Muscle of leg (tissue), 16 donors: ENCODE measurements around the gene KDM3B. TPM values are rescaled to one million over a fixed set of nuclear protein-coding genes. Genes with fewer than 3 reads are reported as not detected.
A peak's percentile ranks its signal among the peaks of the same experiment; 100 is the strongest.
"Not testable (repeated sequence)": the region's sequence is repeated elsewhere in the genome, so short reads cannot be mapped to it uniquely, and the experiment has no call there.

ENCODE experiments used
- DNase-seq: peaks from one replicate; pipeline ENCODE4 v3.0.0; 2013
- H3K27ac ChIP-seq: one replicate; pipeline ENCODE4 v1.5.1; 2013; ENCODE audit warnings: mild to moderate bottlenecking, low read length, control low read depth
- H3K27me3 ChIP-seq: one replicate; pipeline ENCODE4 v1.6.1; 2013; ENCODE audit warnings: low read length; ENCODE audit not compliant: control insufficient read depth, insufficient read depth
- H3K36me3 ChIP-seq: one replicate; pipeline ENCODE4 v1.6.1; 2013; ENCODE audit warnings: low read length; ENCODE audit not compliant: control insufficient read depth, insufficient read depth
- H3K4me1 ChIP-seq: one replicate; pipeline ENCODE4 v1.6.1; 2013; ENCODE audit warnings: low read length; ENCODE audit not compliant: control insufficient read depth, insufficient read depth
- H3K4me3 ChIP-seq: one replicate; pipeline ENCODE4 v1.5.1; 2013; ENCODE audit warnings: low read length, control low read depth
- H3K9me3 ChIP-seq: replicated peaks from 2 replicates; pipeline ENCODE4 v1.6.1; 2013; ENCODE audit warnings: low read depth, low read length; ENCODE audit not compliant: control insufficient read depth
- WGBS: methylation state at CpG from one replicate; pipeline ENCODE4 v1.1.5; 2013; ENCODE audit warnings: missing lambda C conversion rate; ENCODE audit not compliant: insufficient coverage; 5-methylcytosine and 5-hydroxymethylcytosine counted together
- long read RNA-seq, 11 donors: transcript quantifications; one replicate each; lab custom pipeline, GENCODE V29; 2026
- polyA plus RNA-seq, 8 donors: library from polyadenylated mRNA; unstranded; fragments of 120-200 nt; gene quantifications; one replicate each; pipeline versions ENCODE4 v1.2.1 to v1.2.3, GENCODE V29; 2013; ENCODE audit warnings: inconsistent platforms in 1 of 8, low replicate concordance in 1 of 8; ENCODE audit not compliant: insufficient read length in 8 of 8, insufficient read depth in 1 of 8
- total RNA-seq: library from RNA; stranded (reverse); fragments of 120-200 nt; gene quantifications from one replicate; pipeline ENCODE4 v1.2.4, GENCODE V29; 2013

KDM3B gene, protein sequence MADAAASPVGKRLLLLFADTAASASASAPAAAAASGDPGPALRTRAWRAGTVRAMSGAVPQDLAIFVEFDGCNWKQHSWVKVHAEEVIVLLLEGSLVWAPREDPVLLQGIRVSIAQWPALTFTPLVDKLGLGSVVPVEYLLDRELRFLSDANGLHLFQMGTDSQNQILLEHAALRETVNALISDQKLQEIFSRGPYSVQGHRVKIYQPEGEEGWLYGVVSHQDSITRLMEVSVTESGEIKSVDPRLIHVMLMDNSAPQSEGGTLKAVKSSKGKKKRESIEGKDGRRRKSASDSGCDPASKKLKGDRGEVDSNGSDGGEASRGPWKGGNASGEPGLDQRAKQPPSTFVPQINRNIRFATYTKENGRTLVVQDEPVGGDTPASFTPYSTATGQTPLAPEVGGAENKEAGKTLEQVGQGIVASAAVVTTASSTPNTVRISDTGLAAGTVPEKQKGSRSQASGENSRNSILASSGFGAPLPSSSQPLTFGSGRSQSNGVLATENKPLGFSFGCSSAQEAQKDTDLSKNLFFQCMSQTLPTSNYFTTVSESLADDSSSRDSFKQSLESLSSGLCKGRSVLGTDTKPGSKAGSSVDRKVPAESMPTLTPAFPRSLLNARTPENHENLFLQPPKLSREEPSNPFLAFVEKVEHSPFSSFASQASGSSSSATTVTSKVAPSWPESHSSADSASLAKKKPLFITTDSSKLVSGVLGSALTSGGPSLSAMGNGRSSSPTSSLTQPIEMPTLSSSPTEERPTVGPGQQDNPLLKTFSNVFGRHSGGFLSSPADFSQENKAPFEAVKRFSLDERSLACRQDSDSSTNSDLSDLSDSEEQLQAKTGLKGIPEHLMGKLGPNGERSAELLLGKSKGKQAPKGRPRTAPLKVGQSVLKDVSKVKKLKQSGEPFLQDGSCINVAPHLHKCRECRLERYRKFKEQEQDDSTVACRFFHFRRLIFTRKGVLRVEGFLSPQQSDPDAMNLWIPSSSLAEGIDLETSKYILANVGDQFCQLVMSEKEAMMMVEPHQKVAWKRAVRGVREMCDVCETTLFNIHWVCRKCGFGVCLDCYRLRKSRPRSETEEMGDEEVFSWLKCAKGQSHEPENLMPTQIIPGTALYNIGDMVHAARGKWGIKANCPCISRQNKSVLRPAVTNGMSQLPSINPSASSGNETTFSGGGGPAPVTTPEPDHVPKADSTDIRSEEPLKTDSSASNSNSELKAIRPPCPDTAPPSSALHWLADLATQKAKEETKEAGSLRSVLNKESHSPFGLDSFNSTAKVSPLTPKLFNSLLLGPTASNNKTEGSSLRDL (N-terminal part only)
- total RNA-seq (54.4 TPM), polyA plus RNA-seq (10 to 100 TPM; 44.0 to 65.9 (median 55.7) TPM)
- long read RNA-seq, donor 1, partial matches to known transcripts = 8 of 8 reads
- long read RNA-seq, donor 1, other reads (novel, unspliced or antisense) = 0 of 8 reads
- long read RNA-seq, donor 2, partial matches to known transcripts = 0 of 1 reads
- long read RNA-seq, donor 2, other reads (novel, unspliced or antisense) = 0 of 1 reads
- long read RNA-seq, donor 3, full-length matches to known transcripts = 2 of 30 reads
- long read RNA-seq, donor 3, partial matches to known transcripts = 28 of 30 reads
- long read RNA-seq, donor 3, other reads (novel, unspliced or antisense) = 0 of 30 reads
- long read RNA-seq, donor 4 = 0 reads
- long read RNA-seq, donor 5, full-length matches to known transcripts = 1 of 1 reads
- long read RNA-seq, donor 5, partial matches to known transcripts = 0 of 1 reads
- long read RNA-seq, donor 5, other reads (novel, unspliced or antisense) = 0 of 1 reads
- long read RNA-seq, donor 6, full-length matches to known transcripts = 1 of 42 reads
- long read RNA-seq, donor 6, partial matches to known transcripts = 41 of 42 reads
- long read RNA-seq, donor 6, other reads (novel, unspliced or antisense) = 0 of 42 reads
- long read RNA-seq, donor 7, partial matches to known transcripts = 36 of 39 reads
- long read RNA-seq, donor 7, other reads (novel, unspliced or antisense) = 0 of 39 reads
- long read RNA-seq, donor 8 = 0 reads
- long read RNA-seq, donor 9 = 0 reads
- long read RNA-seq, donor 10, partial matches to known transcripts = 0 of 2 reads
- long read RNA-seq, donor 10, other reads (novel, unspliced or antisense) = 0 of 2 reads
- long read RNA-seq, donor 11, partial matches to known transcripts = 27 of 27 reads
- long read RNA-seq, donor 11, other reads (novel, unspliced or antisense) = 0 of 27 reads

GRCh38 chr5:138352071-138352721 lies at the start of gene KDM3B:
TSS of gene KDM3B (plus strand) at chr5:138352685. CDS start at chr5:138352796, 111 bp downstream.
- peaks cover 18% of the 10 kb centered on the region for H3K36me3 ChIP-seq
- peak within 1 kb of the TSS; percentile 95 for H3K4me3 ChIP-seq
- H3K27ac ChIP-seq = peak within 1 kb of the TSS; percentile 98
- 3% methylated on average over 16 of the region's 30 CpGs for WGBS
- DNase-seq = peak; percentile 94
- peaks cover 15% of the 10 kb centered on the region for H3K4me1 ChIP-seq
- peaks cover 4% of the 10 kb centered on the region for H3K9me3 ChIP-seq
- H3K27me3 ChIP-seq = no peaks in the 10 kb centered on the region

GRCh38 chr5:138303372-138303771 lies 49.1 kb upstream of the KDM3B start:
- Histone ChIP-seq H3K4me3 (no peak overlapping the region), H3K27me3 (no peaks in the 10 kb centered on the region), H3K36me3 (no peaks in the 10 kb centered on the region), H3K27ac (no peak overlapping the region), H3K9me3 (no peaks in the 10 kb centered on the region), H3K4me1 (no peaks in the 10 kb centered on the region)
- no peak for DNase-seq
- 86% methylated on average over 6 of the region's 6 CpGs for WGBS

DNA sequence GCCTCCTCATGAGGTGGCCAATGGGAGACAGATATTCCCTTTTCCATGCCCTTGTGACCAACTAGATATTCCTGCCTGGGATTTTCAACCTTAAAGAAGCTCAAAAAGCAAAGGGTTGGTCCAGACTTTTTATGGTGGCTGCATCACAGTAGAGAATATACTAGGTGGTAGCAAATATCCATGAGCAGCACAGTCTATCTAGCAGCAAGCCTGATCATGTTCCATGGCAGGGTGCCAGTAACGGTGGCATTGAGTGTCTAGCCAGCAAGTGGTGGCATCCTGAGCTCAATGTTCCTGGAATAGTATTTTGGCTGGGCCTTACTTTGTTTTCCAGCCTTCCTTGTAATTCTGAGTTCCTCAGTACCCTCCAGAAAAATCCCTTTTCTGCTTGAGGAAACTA lies 46.7 kb upstream of the KDM3B start:
- WGBS = 71% methylated on average over 1 of the region's 1 CpG
- Histone ChIP-seq H3K27ac (no peak overlapping the region), H3K9me3 (no peaks in the 10 kb centered on the region), H3K36me3 (no peaks in the 10 kb centered on the region), H3K27me3 (no peaks in the 10 kb centered on the region), H3K4me1 (no peaks in the 10 kb centered on the region), H3K4me3 (no peak overlapping the region)
- DNase-seq = peak; percentile 68

- WGBS = 76% methylated on average over 7 of the region's 7 CpGs
- no peaks in the 10 kb centered on the region for H3K27me3 ChIP-seq
These were observed 36.7 kb upstream of the KDM3B start for GRCh38 chr5:138315751-138316278.

GRCh38 chr5:138316355-138316754 lies 36.1 kb upstream of the KDM3B start:
- Histone ChIP-seq H3K4me3 (no peak overlapping the region), H3K27ac (no peak overlapping the region), H3K4me1 (no peaks in the 10 kb centered on the region), H3K36me3 (no peaks in the 10 kb centered on the region), H3K27me3 (no peaks in the 10 kb centered on the region), H3K9me3 (no peaks in the 10 kb centered on the region)
- WGBS = 100% methylated on average over 1 of the region's 3 CpGs
- no peak for DNase-seq

More at GRCh38 chr5:138315751-138316278, 36.7 kb upstream of the KDM3B start:
- H3K9me3 ChIP-seq = no peaks in the 10 kb centered on the region
- H3K27ac ChIP-seq = no peak overlapping the region
- no peak for DNase-seq
- H3K4me1 ChIP-seq = no peaks in the 10 kb centered on the region
- H3K4me3 ChIP-seq = no peak overlapping the region
- H3K36me3 ChIP-seq = no peaks in the 10 kb centered on the region

GRCh38 chr5:138318211-138318610 lies 34.3 kb upstream of the KDM3B start:
- H3K9me3 ChIP-seq, H3K27me3 ChIP-seq, H3K4me1 ChIP-seq, H3K4me3 ChIP-seq, DNase-seq, H3K36me3 ChIP-seq, H3K27ac ChIP-seq: not testable (repeated sequence)
- 100% methylated on average over 1 of the region's 4 CpGs for WGBS

DNA sequence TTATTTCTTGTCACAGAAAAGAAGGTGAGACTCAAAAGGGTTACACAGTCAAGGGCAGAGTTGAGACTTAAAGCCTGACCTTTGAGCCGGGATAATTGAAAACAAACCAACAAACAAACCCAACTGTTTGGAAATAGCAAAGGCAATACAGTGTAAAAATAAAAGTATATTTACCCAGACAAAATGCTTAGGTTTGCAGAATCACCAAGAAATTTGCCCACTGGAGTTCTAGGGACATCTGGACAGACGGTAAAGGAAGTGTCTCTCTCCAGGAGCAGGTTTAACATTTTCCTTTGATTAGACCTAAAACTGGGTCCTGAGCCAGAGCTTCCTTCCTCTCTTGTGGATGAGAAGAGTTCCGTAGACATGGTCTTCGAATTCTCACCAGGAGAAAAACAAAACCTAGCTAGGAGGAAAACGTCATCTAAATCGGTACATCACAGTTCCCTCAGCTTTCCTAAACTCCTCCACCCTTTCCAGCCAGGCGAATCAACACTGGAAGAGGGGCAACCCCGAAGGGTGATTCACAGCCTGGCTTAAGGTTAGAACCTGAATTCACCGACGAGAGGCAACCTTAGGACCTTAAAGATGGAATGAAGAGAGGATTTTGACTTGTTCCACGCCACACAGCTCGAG lies 21.6 kb upstream of the KDM3B start:
- H3K36me3 ChIP-seq = peaks cover under 1% of the 10 kb centered on the region
- DNase-seq = no peak
- no peaks in the 10 kb centered on the region for H3K9me3 ChIP-seq
- H3K4me1 ChIP-seq = peaks cover 10% of the 10 kb centered on the region
- H3K4me3 ChIP-seq = peak overlapping the region; percentile 51
- H3K27ac ChIP-seq = peak overlapping the region; percentile 18
- WGBS = 0% methylated on average over 4 of the region's 12 CpGs
- H3K27me3 ChIP-seq = no peaks in the 10 kb centered on the region
